Endothelial cell of umbilical vein (primary cell): ENCODE results near the gene CNTROB. TPM values are rescaled to one million over a fixed set of nuclear protein-coding genes. Genes with fewer than 3 reads are reported as not detected.
A peak's percentile ranks its signal among the peaks of the same experiment; 100 is the strongest.

Experiments
- BruUV-seq: library from RNA; stranded (reverse); fragments of 400-500 nt; replicated peaks from 2 replicates; lab custom pipeline; 2021; lab: Mats Ljungman, UMichigan
- CTCF ChIA-PET: fragments of 300-600, 350-600 bp; sonication (Branson Sonifier 250); formaldehyde crosslinking; loops from one replicate; lab custom pipeline; 2021; ENCODE audit warnings: antibody characterized with exemption, inconsistent platforms; lab: Charles Lee
- POLR2A ChIA-PET: fragments of 300-600, 350-600 bp; sonication (Branson Sonifier 250); formaldehyde crosslinking; loops from one replicate; lab custom pipeline; 2021; ENCODE audit warnings: antibody characterized with exemption, inconsistent platforms; lab: Charles Lee
- DNase-seq: peaks from one replicate; pipeline ENCODE4 v3.0.0-alpha.2; 2011; ENCODE audit warnings: low read depth, low spot score
- FAIRE-seq: peaks from 2 replicates; lab custom pipeline; 2011; peaks lifted over from hg19 to GRCh38; lab: Jason Lieb, UNC
- H2AFZ ChIP-seq: 2 replicates; pipeline ENCODE4 v1.6.0; 2012; ENCODE audit warnings: low read depth, low read length, control low read depth, inconsistent platforms
- H3K27ac ChIP-seq: 2 replicates; pipeline ENCODE4 v1.5.1; 2011; ENCODE audit warnings: low read depth, mild to moderate bottlenecking, control low read depth, low read length, moderate library complexity; ENCODE audit not compliant: insufficient read depth
- H3K27me3 ChIP-seq, 2 experiments: 2 replicates each; pipeline versions ENCODE4 v1.6.0 to v1.6.1; 2011; ENCODE audit warnings: low read length in 2 of 2, mixed read lengths in 1 of 2; ENCODE audit not compliant: control insufficient read depth in 2 of 2, insufficient read depth in 2 of 2
- H3K36me3 ChIP-seq, 2 experiments: 2 replicates in 1 of 2; 3 replicates in 1 of 2; pipeline ENCODE4 v1.5.1; 2011; ENCODE audit warnings: low read length in 2 of 2, mild to moderate bottlenecking in 1 of 2, moderate library complexity in 1 of 2; ENCODE audit not compliant: control insufficient read depth in 2 of 2, insufficient read depth in 2 of 2; ENCODE audit errors: extremely low read depth in 1 of 2
- H3K4me1 ChIP-seq: 3 replicates; pipeline ENCODE4 v1.5.1; 2011; ENCODE audit warnings: mild to moderate bottlenecking, low read length; ENCODE audit not compliant: control insufficient read depth, insufficient read depth; ENCODE audit errors: extremely low read depth
- H3K4me2 ChIP-seq: 2 replicates; pipeline ENCODE4 v1.6.1; 2011; ENCODE audit warnings: low read length, control low read depth, mixed read lengths; ENCODE audit not compliant: insufficient read depth
- H3K4me3 ChIP-seq, 3 experiments: fragments of 200-600 bp in 1 of 3; sonication (generic), shearing (Covaris generic) in 1 of 3; replicated peaks in 1 of 3; 2 replicates each; pipeline ENCODE4 v1.5.1; 2011 to 2016; ENCODE audit warnings: control low read depth in 3 of 3, low read length in 3 of 3, mild to moderate bottlenecking in 2 of 3, inconsistent platforms in 1 of 3, low read depth in 1 of 3, moderate library complexity in 1 of 3; ENCODE audit not compliant: insufficient read depth in 1 of 3
- H3K79me2 ChIP-seq: 2 replicates; pipeline ENCODE4 v1.6.0; 2012; ENCODE audit warnings: low read length, inconsistent platforms; ENCODE audit not compliant: control insufficient read depth, insufficient read depth
- H3K9ac ChIP-seq: replicated peaks from 2 replicates; pipeline ENCODE3; 2011; ENCODE audit warnings: low read length, control low read depth; ENCODE audit not compliant: insufficient read depth; ENCODE audit errors: extremely low read depth
- H3K9me1 ChIP-seq: replicated peaks from 3 replicates; pipeline ENCODE4 v1.6.0; 2011; ENCODE audit warnings: mild to moderate bottlenecking, low read length; ENCODE audit not compliant: control insufficient read depth, insufficient read depth; ENCODE audit errors: extremely low read depth
- H3K9me3 ChIP-seq: replicated peaks from 2 replicates; pipeline ENCODE4 v1.5.1; 2012; ENCODE audit warnings: low read length, inconsistent platforms; ENCODE audit not compliant: control insufficient read depth, insufficient read depth
- H4K20me1 ChIP-seq: replicated peaks from 2 replicates; pipeline ENCODE3; 2011; ENCODE audit warnings: mild to moderate bottlenecking, low read length; ENCODE audit not compliant: control insufficient read depth, insufficient read depth; ENCODE audit errors: extremely low read depth
- GATA2 ChIP-seq: IDR thresholded peaks from 2 replicates; pipeline ENCODE4 v1.7.0; 2011; ENCODE audit warnings: low read depth, mild to moderate bottlenecking, moderate library complexity, mixed read lengths, low read length; ENCODE audit not compliant: insufficient read length, insufficient read depth
- MAX ChIP-seq: IDR thresholded peaks from 2 replicates; pipeline ENCODE4 v1.6.1; 2011; ENCODE audit not compliant: insufficient read depth, insufficient read length
- POLR2A ChIP-seq: IDR thresholded peaks from 2 replicates; pipeline ENCODE4 v1.6.1; 2012; ENCODE audit warnings: low read depth, mild to moderate bottlenecking, control low read depth, low read length
- POLR2AphosphoS5 ChIP-seq: IDR thresholded peaks from 2 replicates; pipeline ENCODE4 v1.6.1; 2012; ENCODE audit warnings: low read depth, mild to moderate bottlenecking, control low read depth, low read length, moderate library complexity; ENCODE audit not compliant: insufficient read depth
- dilution Hi-C: fragments of 300-500 bp; cut with MboI; formaldehyde crosslinking; loops from one replicate; pipeline ENCODE4 v1.15.0; 2019; ENCODE audit warnings: low sequenced_read_pairs; ENCODE audit not compliant: extremely low pct_ligation_motif_present
- intact Hi-C: fragments of 100-400 bp; cut with micrococcal nuclease; formaldehyde crosslinking; loops from one replicate; pipeline ENCODE4 v1.10.0; 2022
- polyA plus RNA-seq, 4 experiments: library from polyadenylated mRNA; depleted of rRNA in 3 of 4; stranded (reverse) in 3 of 4; unstranded in 1 of 4; fragments of >200 nt; gene quantifications; 2 replicates each; pipeline versions ENCODE4 v1.2.1 to v1.2.3, GENCODE V29; 2011 to 2012; ENCODE audit warnings: missing spikeins in 1 of 4
- total RNA-seq: library from RNA; stranded (reverse); gene quantifications from 2 replicates; pipeline ENCODE4 v1.2.3, GENCODE V29; 2021

Gene CNTROB
- total and polyA plus RNA-seq, 2 donors (not counting 3 experiments of a cell fraction or from before 2014, with no cell fraction given), result 24.9 to 47.2 TPM

- Histone ChIP-seq H3K9me3 (no peaks in the 10 kb centered on the region), H3K4me2 (peak overlapping the region; percentile 95), H3K4me1 (peaks cover 45% of the 10 kb centered on the region), H3K9ac (peak overlapping the region; percentile 82), H3K27ac (peak overlapping the region; percentile 94), H2AFZ (peak overlapping the region; percentile 19), H3K27me3 (no peaks in the 10 kb centered on the region), H3K79me2 (peaks cover 32% of the 10 kb centered on the region), H3K36me3 (peaks cover 5 to 9% of the 10 kb centered on the region in 2 experiments), H3K4me3 (peak overlapping the region; percentile 67 to 76 (median 74)), H4K20me1 (no peaks in the 10 kb centered on the region), H3K9me1 (no peaks in the 10 kb centered on the region)
- dilution Hi-C loops (no loop called here), intact Hi-C loops (loop anchor here (5.0 kb wide), 1 partner anchor 198 kb away; the partner anchor contains the start of genes TP53 and WRAP53)
- DNase-seq (peak; percentile 50), FAIRE-seq (no peak)
- ChIA-PET CTCF (no interaction called here), POLR2A (no interaction called here)
- BruUV-seq, result no TSS peak
- peak; percentile 55 for TF ChIP-seq MAX
- TF ChIP-seq POLR2AphosphoS5, result peak; percentile 48
- TF ChIP-seq GATA2, result no peak
- TF ChIP-seq POLR2A, result peak; percentile 12
These were observed 46.4 kb upstream of the CNTROB start for GRCh38 chr17:7885367-7886226.
